NCI-H748 (cell line): ENCODE data around the gene ZBTB21.
"Not testable (repeated sequence)": the region's sequence is repeated elsewhere in the genome, so short reads cannot be mapped to it uniquely, and the experiment has no call there.

Experiments
- DNase-seq: peaks from one replicate; lab custom pipeline; 2025; ENCODE audit not compliant: unreplicated experiment; lab: John Stamatoyannopoulos, UW

Gene ZBTB21

GRCh38 chr21:41995577-41995976 is 14.6 kb downstream of the ZBTB21 start:
- DNase-seq, result no peak

GRCh38 chr21:41994613-41995012 is 15.5 kb downstream of the ZBTB21 start:
- not testable (repeated sequence) for DNase-seq

- DNase-seq, result no peak
Observed at GRCh38 chr21:41993744-41994143, 16.4 kb downstream of the ZBTB21 start.

- no peak for DNase-seq
Observed at GRCh38 chr21:41992576-41992975, 17.6 kb downstream of the ZBTB21 start.

GRCh38 chr21:41991659-41992058 is 18.5 kb downstream of the ZBTB21 start:
- DNase-seq, result no peak

DNA sequence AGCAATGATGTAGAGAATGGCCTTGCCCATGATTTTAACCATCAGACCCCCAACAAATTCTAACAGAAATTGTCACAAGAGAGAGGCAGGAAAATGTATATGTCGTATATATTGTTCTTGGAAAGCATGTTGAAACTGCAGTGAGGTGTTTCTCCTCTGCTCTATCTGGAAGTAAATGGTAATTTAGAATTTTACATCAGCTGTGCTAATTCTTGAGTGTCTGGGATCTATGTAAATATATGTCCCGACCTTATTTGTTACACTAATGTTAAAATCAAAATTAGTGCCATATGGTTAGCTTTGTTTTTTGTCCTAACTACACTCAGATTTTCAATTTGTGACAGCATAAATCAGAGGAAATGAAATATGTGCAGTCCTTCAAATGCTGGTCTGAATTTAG is 20.5 kb downstream of the ZBTB21 start:
- DNase-seq, result no peak

DNA sequence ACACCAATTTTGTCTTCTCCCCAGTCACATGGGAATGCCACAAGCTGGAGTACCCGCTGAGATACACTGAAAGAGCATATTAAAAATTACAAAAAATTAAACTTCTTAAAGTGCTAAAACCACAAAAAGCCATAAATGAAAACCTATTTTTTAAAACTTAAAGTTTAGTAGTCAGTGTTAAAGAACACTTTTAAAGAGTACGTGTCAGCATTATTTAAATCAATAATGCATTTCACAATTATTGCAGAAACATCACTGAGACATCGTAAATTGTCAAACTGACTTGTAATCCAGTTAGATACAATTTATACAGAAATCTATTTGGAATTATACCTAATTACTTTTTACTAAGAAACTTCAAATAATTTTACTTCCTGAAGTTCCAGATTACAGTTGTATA is 22.9 kb downstream of the ZBTB21 start:
- DNase-seq, result no peak

GRCh38 chr21:41985662-41986416 is 24.3 kb downstream of the ZBTB21 start:
- no peak for DNase-seq

GRCh38 chr21:41983229-41983628 is 26.9 kb downstream of the ZBTB21 start:
- no peak for DNase-seq

DNA sequence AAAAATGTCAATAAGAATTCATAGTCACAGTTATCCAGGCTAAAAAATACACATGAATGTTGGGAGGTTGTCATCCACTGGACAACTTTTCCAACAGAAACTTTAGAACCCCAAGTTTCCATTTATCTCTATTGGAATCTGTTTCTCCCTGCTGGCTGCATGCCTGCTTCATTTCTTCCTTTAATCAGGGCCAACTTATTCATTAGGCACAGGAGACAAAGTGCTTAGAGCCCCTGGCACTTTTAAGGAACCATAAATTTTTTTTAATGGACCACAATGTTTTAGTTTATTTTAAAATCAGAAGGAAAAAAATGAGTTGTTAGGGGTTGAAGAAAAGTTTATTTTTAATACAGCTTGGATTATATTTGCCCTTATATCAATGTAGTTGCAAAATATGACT is 29.6 kb downstream of the ZBTB21 start:
- no peak for DNase-seq

DNA sequence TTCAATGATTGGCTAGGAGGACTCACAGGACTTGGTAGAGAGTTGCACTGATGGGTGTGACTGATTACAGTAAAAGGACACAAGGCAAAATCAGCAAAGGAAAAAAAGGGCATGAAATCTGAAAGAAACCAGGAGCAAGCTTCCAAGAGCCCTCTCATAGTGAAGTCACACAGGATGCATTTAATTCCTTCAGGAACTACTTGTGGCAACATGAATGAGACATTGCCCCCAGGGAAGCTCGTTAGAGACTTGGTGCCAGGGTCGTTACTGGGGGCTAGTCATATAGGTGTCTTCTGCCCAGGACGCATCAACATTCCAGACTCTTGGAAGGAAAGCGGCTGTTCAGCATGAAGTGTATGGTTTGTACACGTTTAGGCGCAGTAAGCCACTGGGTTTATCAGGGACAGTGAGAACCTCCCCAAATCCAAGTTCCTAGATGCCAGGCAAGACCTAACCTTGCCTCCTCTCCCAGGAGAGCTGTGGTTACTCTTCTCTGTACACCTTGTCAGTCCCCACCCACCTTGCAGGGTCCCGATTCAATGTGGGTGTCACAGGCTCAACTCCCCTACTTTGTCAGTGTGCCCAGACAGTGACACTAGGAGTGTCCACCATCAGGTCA is 30.3 kb downstream of the ZBTB21 start:
- DNase-seq, result no peak

- DNase-seq, result no peak
Observed at GRCh38 chr21:41979335-41979734, 30.8 kb downstream of the ZBTB21 start.

- DNase-seq, result no peak
Observed at GRCh38 chr21:41977034-41977950, 32.9 kb downstream of the ZBTB21 start.

GRCh38 chr21:41976611-41977010 is 33.5 kb downstream of the ZBTB21 start:
- no peak for DNase-seq

DNA sequence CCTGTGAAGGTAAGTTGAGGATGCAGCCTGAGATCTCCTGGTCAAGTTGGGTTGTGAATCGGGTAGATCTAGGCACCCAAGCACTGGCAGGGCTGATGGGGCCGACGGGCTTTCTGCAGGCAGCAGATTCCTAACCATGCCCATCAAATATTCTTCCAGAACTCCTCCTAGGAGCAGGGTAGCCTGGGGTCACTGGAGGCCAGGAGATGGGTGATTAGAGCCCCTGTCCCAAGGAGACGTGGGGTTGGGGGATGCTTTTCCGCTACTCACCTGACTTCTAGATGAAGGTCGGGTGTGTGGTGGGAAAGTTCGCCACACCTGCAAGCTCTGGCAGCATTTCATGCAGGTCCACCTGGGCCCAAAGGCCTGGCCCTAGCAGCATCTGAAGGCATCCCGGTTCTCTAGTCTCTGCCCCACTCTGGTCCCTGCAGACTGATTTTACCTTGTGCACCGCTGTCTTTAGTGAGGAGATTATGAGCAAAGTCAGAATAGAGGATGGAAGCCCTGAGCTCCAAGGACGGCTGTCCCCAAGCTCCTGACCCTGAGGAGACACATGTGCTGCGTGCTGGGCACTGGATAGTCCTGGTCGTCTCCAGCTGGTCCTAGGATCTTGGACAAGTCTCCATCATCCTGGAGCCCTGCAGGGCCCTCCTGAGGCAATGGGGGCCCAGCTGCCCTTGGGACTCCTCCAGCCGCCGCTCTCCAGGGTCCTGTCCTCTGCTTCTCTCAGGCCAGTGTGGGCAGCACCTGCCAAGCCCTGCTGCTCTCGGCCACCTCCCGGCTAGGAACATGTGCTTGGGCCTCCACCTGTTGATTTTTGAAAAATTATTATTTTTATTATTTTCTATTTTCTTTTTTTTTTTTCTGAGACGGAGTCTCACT is 34.5 kb downstream of the ZBTB21 start:
- no peak for DNase-seq

DNA sequence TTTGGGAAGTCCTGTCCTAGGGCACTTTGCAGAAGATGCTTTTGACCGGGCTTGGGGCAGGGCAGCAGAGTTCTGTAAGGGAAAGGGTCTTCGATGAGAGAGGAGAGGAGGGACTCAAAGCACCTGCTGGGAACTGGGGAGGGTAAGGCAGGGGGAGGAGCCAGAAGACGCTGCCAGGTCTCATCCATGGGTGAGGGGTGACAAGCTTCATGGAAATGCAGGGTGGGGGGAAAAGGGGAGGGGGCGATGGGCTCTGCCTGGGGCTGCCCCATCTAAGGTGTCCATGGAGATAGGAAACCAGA is 35.5 kb downstream of the ZBTB21 start:
- no peak for DNase-seq

- DNase-seq, result no peak
Observed at GRCh38 chr21:41973861-41974751, 36.1 kb downstream of the ZBTB21 start.

DNA sequence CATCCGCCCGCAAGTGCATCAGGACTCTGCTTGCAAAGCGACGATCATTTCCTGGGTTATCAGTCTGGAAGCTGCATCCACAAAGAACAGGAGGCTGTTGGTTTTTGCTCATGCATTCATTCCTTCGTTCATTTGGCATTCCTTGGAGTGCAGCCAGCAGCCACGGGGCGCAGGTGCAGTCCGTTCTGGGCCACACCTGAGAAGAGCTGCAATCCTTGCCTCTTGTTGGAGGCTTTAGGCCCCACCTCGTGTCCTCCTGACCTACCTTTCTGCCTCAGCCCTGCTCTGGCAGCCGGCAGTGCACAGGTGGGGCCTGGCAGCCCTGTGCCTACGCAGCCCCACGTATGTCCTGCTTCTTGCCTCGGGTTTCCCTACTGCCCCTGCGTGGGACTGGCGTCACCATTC is 36.7 kb downstream of the ZBTB21 start:
- DNase-seq, result no peak

DNA sequence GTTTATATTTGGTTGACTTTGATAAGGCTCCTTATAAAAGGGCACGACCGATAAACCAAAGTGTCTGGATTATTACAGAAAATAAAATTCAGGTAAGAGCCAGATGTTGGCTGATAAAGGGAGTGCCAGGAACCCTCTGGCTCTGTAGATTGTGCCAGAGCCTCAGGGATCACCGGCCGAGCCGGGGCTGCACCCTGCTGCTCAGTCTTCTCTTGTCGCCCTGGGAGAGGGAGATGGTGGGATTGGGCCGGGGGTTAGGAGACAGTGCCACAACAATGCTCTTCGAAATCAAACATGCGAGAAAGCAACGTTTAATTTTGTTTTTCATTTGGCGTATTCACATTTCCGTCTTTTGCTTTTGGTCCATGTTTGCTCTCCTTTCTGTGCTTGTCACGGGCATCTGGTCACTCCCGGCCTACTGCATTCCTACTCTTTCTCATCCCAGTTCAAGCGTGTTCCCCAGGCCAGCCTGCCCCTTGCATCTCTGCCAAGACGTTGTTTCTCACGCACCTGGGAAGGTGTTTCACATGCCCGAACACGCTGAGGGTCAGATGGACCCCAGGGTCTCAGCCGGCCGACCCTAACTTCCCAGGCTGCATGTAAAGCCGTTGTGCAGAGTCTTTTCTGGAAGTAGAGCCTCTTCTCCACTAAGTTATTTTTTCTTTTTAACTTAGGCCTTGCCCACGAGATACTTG is 37.5 kb downstream of the ZBTB21 start:
- DNase-seq, result no peak
